Measurements from ENCODE around the gene CDYL2.

GRCh38 chr16:80615735-80616134 is 188.7 kb downstream of the CDYL2 start:
- peak; percentile 76 for TF ChIP-seq GATA2 (IDR thresholded peaks at IDR 0.05; ENCODE audit: low read depth, low read length)
- no peak for TF ChIP-seq GATA3 (IDR thresholded peaks at IDR 0.05; ENCODE audit: low read depth, low read length)
